ENCODE results near the gene KCNT1. TPM values are rescaled to one million over a fixed set of nuclear protein-coding genes. Genes with fewer than 3 reads are reported as not detected.

Gene KCNT1
- total RNA-seq, 1 experiment from 2014 or later = 0.68 TPM

GRCh38 chr9:135753391-135754105, 51.6 kb downstream of the KCNT1 start:
- no peak overlapping the region for H2BK15ac ChIP-seq (ENCODE audit: low read depth, low read length)
- no peaks in the 10 kb centered on the region for H3K4me1 Mint-ChIP-seq
- H3K4ac ChIP-seq (ENCODE audit: low read depth, low read length) = no peak overlapping the region
- no peak overlapping the region for H3K4me3 Mint-ChIP-seq
- no peak overlapping the region for H4K8ac ChIP-seq (replicated peaks; ENCODE audit: insufficient read length, low read depth, low read length)
- no peak overlapping the region for H3K14ac ChIP-seq (ENCODE audit: insufficient read depth, low read length)
- TF ChIP-seq, protein P1, sequence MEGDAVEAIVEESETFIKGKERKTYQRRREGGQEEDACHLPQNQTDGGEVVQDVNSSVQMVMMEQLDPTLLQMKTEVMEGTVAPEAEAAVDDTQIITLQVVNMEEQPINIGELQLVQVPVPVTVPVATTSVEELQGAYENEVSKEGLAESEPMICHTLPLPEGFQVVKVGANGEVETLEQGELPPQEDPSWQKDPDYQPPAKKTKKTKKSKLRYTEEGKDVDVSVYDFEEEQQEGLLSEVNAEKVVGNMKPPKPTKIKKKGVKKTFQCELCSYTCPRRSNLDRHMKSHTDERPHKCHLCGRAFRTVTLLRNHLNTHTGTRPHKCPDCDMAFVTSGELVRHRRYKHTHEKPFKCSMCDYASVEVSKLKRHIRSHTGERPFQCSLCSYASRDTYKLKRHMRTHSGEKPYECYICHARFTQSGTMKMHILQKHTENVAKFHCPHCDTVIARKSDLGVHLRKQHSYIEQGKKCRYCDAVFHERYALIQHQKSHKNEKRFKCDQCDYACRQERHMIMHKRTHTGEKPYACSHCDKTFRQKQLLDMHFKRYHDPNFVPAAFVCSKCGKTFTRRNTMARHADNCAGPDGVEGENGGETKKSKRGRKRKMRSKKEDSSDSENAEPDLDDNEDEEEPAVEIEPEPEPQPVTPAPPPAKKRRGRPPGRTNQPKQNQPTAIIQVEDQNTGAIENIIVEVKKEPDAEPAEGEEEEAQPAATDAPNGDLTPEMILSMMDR (conservative IDR thresholded peaks at IDR 0.05) = no peak
- H2BK20ac ChIP-seq (ENCODE audit: low read depth, low read length, poor library complexity, severe bottlenecking) = no peak overlapping the region
- H3K9ac ChIP-seq (ENCODE audit: extremely low read depth, insufficient read length, low read length) = no peak overlapping the region
- no peak overlapping the region for H4K91ac ChIP-seq (ENCODE audit: insufficient read length, low read depth, low read length)
- no peaks in the 10 kb centered on the region for H4K20me1 ChIP-seq (ENCODE audit: control insufficient read depth, insufficient read depth, insufficient read length)
- no peaks in the 10 kb centered on the region for H3K23me2 ChIP-seq (ENCODE audit: insufficient read length, low read depth, low read length, poor library complexity, severe bottlenecking)
- H2BK12ac ChIP-seq (ENCODE audit: insufficient read length, low read depth, low read length) = no peak overlapping the region
- no peak overlapping the region for H3K18ac ChIP-seq (ENCODE audit: insufficient read length, low read depth, low read length)
- H3K27ac ChIP-seq (ENCODE audit: insufficient read length, low read depth, low read length) = no peak overlapping the region
- no peaks in the 10 kb centered on the region for H3K9me3 ChIP-seq (ENCODE audit: control insufficient read depth, low read depth, low read length)
- no peak overlapping the region for H3K4me2 ChIP-seq (ENCODE audit: insufficient read depth, insufficient read length, low read length)
- H3K36me3 Mint-ChIP-seq (ENCODE audit: insufficient read depth in 1 of 3, low read depth in 3 of 3) = no peaks in the 10 kb centered on the region
- H3K23ac ChIP-seq (ENCODE audit: insufficient read length, low read depth, low read length) = no peak overlapping the region
- H3T11ph ChIP-seq (ENCODE audit: low read length) = no peak overlapping the region
- H2BK5ac ChIP-seq (ENCODE audit: insufficient read length, low read length) = no peak overlapping the region
- H3K4me1 ChIP-seq (ENCODE audit: insufficient read depth, low read length) = no peaks in the 10 kb centered on the region
- H3K56ac ChIP-seq (ENCODE audit: insufficient read length, low read depth, low read length) = no peak overlapping the region
- H3K9me3 Mint-ChIP-seq = no peaks in the 10 kb centered on the region; a peak in 1 of 5 replicates
- H2AK5ac ChIP-seq (ENCODE audit: insufficient read length, low read length) = no peak overlapping the region
- H3K27me3 Mint-ChIP-seq (ENCODE audit: low read depth) = no peaks in the 10 kb centered on the region
- H2BK120ac ChIP-seq (ENCODE audit: low read depth, low read length, poor library complexity, severe bottlenecking) = no peak overlapping the region
- H3K27ac Mint-ChIP-seq = no peak overlapping the region
- no peak overlapping the region for H2AFZ ChIP-seq (ENCODE audit: low read length)
- H3K79me2 ChIP-seq (ENCODE audit: insufficient read depth, low read length) = no peaks in the 10 kb centered on the region
- no peak overlapping the region for H4K5ac ChIP-seq (ENCODE audit: insufficient read length, low read depth, low read length)
- H3K27me3 ChIP-seq (ENCODE audit: insufficient read depth, low read length) = no peaks in the 10 kb centered on the region
- no peaks in the 10 kb centered on the region for H3K79me1 ChIP-seq (ENCODE audit: insufficient read depth, low read depth, low read length, poor library complexity, severe bottlenecking)
- no CpG with 5 or more reads among the region's 14 CpGs for WGBS (ENCODE audit: extremely low coverage, insufficient read length, low lambda C conversion rate)
- no peak for DNase-seq
